ENCODE data around the gene CCNE1. TPM values are rescaled to one million over a fixed set of nuclear protein-coding genes. Genes with fewer than 3 reads are reported as not detected.

CCNE1 gene
- total RNA-seq, 1 donor from 2014 or later: 7.6 TPM

DNA sequence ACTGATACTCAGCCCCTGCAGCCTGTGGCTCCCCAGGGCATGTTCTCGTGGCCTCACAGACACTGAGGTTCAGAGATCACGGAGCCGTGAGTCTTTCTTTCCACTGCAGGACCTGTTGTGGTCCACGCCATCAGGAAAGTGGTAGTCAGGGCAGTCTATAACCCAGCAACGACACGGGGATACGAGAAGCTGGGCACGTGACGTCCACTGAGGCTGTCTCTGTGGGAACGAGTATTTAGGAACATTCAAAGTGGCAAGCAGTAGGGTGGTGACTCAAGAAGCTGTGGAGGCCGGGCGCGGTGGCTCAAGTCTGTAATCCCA lies 29.6 kb upstream of the CCNE1 start:
- Mint-ChIP-seq H3K27me3 (ENCODE audit: low read depth) (peaks cover 11% of the 10 kb centered on the region), H3K4me3 (ENCODE audit: unreplicated experiment) (no peak overlapping the region), H3K27ac (ENCODE audit: unreplicated experiment) (no peak overlapping the region), H3K9me3 (ENCODE audit: low read depth) (no peaks in the 10 kb centered on the region), H3K36me3 (ENCODE audit: low read depth) (no peaks in the 10 kb centered on the region), H3K4me1 (ENCODE audit: low read depth) (no peaks in the 10 kb centered on the region)
- DNase-seq (ENCODE audit: low spot score): no peak
- TF ChIP-seq, protein P1, sequence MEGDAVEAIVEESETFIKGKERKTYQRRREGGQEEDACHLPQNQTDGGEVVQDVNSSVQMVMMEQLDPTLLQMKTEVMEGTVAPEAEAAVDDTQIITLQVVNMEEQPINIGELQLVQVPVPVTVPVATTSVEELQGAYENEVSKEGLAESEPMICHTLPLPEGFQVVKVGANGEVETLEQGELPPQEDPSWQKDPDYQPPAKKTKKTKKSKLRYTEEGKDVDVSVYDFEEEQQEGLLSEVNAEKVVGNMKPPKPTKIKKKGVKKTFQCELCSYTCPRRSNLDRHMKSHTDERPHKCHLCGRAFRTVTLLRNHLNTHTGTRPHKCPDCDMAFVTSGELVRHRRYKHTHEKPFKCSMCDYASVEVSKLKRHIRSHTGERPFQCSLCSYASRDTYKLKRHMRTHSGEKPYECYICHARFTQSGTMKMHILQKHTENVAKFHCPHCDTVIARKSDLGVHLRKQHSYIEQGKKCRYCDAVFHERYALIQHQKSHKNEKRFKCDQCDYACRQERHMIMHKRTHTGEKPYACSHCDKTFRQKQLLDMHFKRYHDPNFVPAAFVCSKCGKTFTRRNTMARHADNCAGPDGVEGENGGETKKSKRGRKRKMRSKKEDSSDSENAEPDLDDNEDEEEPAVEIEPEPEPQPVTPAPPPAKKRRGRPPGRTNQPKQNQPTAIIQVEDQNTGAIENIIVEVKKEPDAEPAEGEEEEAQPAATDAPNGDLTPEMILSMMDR (IDR thresholded peaks at IDR 0.05): no peak

DNA sequence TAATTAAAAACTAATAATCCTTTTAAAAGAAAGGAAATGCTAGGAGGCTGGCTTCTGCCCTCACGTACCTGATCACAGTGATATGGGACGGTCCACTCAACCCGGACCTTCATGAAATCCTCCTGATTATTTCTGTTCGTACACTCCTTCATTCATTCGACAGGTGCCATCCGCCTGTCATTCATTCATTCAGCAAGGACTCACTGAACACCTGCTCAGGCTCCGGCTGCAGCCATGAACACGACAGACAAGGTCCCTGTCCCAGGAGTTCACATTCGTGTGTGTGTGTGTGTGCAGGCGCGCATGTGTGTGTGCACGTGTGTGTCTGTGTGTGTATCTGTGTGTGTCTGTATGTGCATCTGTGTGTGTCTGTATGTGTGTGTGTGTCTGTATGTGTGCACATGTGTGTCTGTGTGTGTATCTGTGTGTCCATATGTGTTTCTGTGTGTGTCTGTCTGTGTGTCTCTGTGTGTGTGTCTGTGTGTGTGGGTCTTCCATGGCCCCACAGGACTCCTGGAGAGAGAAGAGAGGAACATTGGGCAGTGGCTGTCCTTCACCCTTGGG lies 28.1 kb upstream of the CCNE1 start:
- H3K4me1 Mint-ChIP-seq (ENCODE audit: low read depth): no peaks in the 10 kb centered on the region
- TF ChIP-seq, protein P1 (IDR thresholded peaks at IDR 0.05): no peak
- no peak overlapping the region for H3K27ac Mint-ChIP-seq (ENCODE audit: unreplicated experiment)
- DNase-seq (ENCODE audit: low spot score): no peak
- H3K9me3 Mint-ChIP-seq (ENCODE audit: low read depth): no peaks in the 10 kb centered on the region
- no peak overlapping the region for H3K4me3 Mint-ChIP-seq (ENCODE audit: unreplicated experiment)
- H3K36me3 Mint-ChIP-seq (ENCODE audit: low read depth): no peaks in the 10 kb centered on the region
- peaks cover 8% of the 10 kb centered on the region for H3K27me3 Mint-ChIP-seq (ENCODE audit: low read depth)

DNA sequence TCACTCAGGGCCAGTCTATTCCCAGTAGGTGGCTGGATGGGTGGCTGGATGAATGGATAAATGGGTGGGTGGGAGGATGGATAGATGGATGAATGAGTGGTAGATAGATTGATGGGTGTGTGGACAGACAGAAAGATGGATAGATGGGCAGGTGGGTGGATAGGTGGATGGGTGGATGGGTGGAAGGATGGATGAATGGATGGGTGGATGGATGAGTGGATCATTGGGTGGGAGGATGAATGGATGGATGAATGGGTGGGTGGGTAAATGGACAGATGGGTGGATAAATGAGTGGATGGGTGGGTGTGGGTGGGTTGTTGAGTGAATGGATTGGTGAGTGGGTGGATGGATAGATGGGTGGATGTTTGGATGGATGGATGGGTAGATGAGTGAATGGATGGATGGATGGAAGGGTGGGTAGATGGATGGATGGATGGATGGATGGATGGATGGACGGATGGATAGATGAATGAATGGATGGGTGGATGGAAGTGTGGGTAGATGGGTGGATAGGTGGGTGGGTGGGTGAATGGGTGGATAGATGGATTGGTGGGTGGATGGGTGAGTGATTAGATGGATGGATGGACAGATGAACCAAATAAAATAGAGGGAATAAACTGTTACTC lies 27.1 kb upstream of the CCNE1 start:
- Mint-ChIP-seq H3K27me3 (ENCODE audit: low read depth) (peaks cover 9% of the 10 kb centered on the region), H3K4me1 (ENCODE audit: low read depth) (no peaks in the 10 kb centered on the region), H3K4me3 (ENCODE audit: unreplicated experiment) (no peak overlapping the region), H3K36me3 (ENCODE audit: low read depth) (no peaks in the 10 kb centered on the region), H3K27ac (ENCODE audit: unreplicated experiment) (no peak overlapping the region), H3K9me3 (ENCODE audit: low read depth) (no peaks in the 10 kb centered on the region)
- no peak for DNase-seq (ENCODE audit: low spot score)
- TF ChIP-seq, protein P1 (IDR thresholded peaks at IDR 0.05): no peak

DNA sequence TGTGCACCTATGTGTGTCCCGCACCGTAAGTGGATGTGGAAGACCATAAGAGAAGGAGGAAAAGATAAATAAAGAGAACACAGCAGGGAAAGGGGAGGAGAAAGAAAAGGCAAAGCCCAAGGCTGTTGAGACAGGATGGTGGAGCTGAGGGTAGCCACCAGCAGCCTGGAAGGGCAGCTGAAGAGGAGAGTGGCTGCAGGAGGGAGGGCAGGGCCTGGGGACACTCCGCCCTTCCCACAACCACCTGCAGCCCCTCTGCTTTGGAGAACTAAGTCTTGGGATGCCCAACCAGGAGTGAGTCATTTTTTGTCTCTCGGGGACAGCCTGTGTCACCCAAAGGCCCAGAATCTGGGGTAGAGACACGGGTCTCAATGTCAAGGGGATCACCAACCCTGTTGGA lies 26.4 kb upstream of the CCNE1 start:
- Mint-ChIP-seq H3K27me3 (ENCODE audit: low read depth) (peaks cover 4% of the 10 kb centered on the region), H3K36me3 (ENCODE audit: low read depth) (no peaks in the 10 kb centered on the region)
- DNase-seq (ENCODE audit: low spot score): no peak

DNA sequence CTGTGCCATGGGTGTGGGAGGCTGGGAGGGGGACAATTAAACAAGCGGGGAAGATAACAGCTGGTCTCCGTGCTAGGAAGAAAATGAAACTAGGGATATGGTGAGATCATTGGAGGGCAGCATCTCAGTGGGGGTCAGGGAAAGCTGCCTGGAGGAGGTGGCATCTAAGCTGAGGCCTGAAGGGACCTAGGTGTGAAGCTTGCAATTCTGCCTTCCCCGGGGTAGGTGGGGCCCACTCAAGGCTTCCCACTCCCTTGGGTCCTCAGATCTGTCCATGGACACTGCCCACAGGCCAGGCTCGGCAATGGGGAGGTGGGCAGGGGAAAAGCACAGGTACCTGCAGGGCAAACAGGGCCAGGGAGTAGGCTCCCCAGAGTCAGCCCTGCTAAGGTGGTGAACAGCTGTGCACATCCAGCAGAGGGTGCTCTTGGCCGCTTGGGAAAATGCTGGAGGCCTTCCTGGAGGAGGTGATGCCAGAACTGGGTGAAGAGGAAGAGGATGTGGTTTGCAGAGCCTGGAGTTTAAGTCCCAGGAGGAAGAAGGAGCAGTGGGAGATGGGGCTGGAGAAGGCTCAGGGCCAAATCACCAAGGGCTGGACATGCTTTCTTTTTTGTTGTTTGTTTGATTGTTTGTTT lies 25.7 kb upstream of the CCNE1 start:
- Mint-ChIP-seq H3K27me3 (ENCODE audit: low read depth) (peaks cover 6% of the 10 kb centered on the region), H3K9me3 (ENCODE audit: low read depth) (no peaks in the 10 kb centered on the region)

More for the DNA sequence above, 26.4 kb upstream of the CCNE1 start:
- TF ChIP-seq, protein P1 (IDR thresholded peaks at IDR 0.05): no peak
- Mint-ChIP-seq H3K4me3 (ENCODE audit: unreplicated experiment) (no peak overlapping the region), H3K4me1 (ENCODE audit: low read depth) (no peaks in the 10 kb centered on the region), H3K27ac (ENCODE audit: unreplicated experiment) (no peak overlapping the region), H3K9me3 (ENCODE audit: low read depth) (no peaks in the 10 kb centered on the region)

More for the DNA sequence above, 25.7 kb upstream of the CCNE1 start:
- H3K4me3 Mint-ChIP-seq (ENCODE audit: unreplicated experiment): no peak overlapping the region
- no peak for DNase-seq (ENCODE audit: low spot score)
- TF ChIP-seq, protein P1 (IDR thresholded peaks at IDR 0.05): no peak
- H3K36me3 Mint-ChIP-seq (ENCODE audit: low read depth): no peaks in the 10 kb centered on the region
- no peak overlapping the region for H3K27ac Mint-ChIP-seq (ENCODE audit: unreplicated experiment)
- H3K4me1 Mint-ChIP-seq (ENCODE audit: low read depth): no peaks in the 10 kb centered on the region
